Prostate gland (tissue), 2 donors: ENCODE measurements around the gene KLK11.

Experiments
- POLR2A ChIP-seq: fragments of 450-650 bp; IDR thresholded peaks from one replicate; pipeline ENCODE4 v1.6.1; 2016; ENCODE audit warnings: antibody characterized with exemption, mild to moderate bottlenecking
- TF ChIP-seq, protein P1 (sequence below), 4 experiments: fragments of 200-600 bp in 2 of 4; fragments of 450-650 bp in 2 of 4; sonication (generic) in 2 of 4; IDR thresholded peaks; 1 replicate in 3 of 4; 2 replicates in 1 of 4; pipeline ENCODE4 v1.5.1; 2016 to 2019; ENCODE audit warnings: antibody characterized with exemption in 4 of 4, mild to moderate bottlenecking in 2 of 4, moderate library complexity in 2 of 4

DNA sequence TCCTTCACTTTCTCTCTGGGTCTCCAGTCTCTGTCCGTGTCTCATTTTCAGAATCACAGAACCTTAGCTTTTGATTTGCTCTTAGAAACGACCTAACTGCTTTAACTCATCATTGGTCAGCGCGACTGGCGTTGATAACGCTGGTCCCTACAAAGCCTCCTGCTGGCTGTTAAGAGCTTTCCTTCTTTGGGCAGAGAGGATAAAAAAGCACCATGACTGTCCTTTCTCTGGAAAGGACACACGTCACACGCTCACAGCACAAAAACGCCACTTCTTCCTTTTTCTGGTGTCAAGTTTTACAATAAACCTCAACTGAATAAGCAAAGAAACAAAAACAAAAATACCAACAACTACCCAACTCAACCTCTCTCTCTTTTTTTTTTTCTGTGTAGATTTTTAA lies 10.1 kb upstream of the KLK11 start:
- TF ChIP-seq, protein P1, sequence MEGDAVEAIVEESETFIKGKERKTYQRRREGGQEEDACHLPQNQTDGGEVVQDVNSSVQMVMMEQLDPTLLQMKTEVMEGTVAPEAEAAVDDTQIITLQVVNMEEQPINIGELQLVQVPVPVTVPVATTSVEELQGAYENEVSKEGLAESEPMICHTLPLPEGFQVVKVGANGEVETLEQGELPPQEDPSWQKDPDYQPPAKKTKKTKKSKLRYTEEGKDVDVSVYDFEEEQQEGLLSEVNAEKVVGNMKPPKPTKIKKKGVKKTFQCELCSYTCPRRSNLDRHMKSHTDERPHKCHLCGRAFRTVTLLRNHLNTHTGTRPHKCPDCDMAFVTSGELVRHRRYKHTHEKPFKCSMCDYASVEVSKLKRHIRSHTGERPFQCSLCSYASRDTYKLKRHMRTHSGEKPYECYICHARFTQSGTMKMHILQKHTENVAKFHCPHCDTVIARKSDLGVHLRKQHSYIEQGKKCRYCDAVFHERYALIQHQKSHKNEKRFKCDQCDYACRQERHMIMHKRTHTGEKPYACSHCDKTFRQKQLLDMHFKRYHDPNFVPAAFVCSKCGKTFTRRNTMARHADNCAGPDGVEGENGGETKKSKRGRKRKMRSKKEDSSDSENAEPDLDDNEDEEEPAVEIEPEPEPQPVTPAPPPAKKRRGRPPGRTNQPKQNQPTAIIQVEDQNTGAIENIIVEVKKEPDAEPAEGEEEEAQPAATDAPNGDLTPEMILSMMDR (IDR thresholded peaks at IDR 0.05) = no peak
- TF ChIP-seq POLR2A = no peak
